ENCODE results near the gene LDLRAD4. TPM values are rescaled to one million over a fixed set of nuclear protein-coding genes. Genes with fewer than 3 reads are reported as not detected.

The LDLRAD4 gene
- total RNA-seq, 1 donor, result 0.54 TPM

DNA sequence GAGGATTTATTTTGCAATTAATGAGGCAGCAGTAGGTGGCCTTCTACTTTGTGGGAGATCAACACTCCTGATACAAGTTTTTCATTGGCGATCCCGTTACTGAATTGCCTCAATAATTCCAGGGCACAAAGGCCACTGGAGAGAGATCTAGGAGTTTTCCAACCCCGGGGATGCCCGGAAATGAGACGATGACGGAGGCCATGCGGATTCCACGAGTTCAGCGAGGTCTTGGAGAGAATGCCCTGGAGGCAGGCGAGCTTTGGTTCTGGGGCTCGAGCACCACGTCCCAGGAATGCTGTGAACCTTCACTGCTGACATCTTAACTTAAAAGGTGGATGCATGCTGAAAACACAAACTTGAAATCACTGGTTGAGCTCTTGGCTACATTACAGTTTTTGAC lies 74.2 kb downstream of the LDLRAD4 start:
- TF ChIP-seq CTCF (IDR thresholded peaks at IDR 0.05; ENCODE audit: insufficient read depth, low read length), result no peak

GRCh38 chr18:13294309-13294708 lies 75.7 kb downstream of the LDLRAD4 start:
- TF ChIP-seq CTCF (IDR thresholded peaks at IDR 0.05; ENCODE audit: insufficient read depth, low read length), result no peak
- no peak overlapping the region for H3K4me3 ChIP-seq (ENCODE audit: low read depth, low read length)
- DNase-seq (ENCODE audit: low read depth), result no peak

More for the DNA sequence above, 74.2 kb downstream of the LDLRAD4 start:
- no peak overlapping the region for H3K4me3 ChIP-seq (ENCODE audit: low read depth, low read length)
- DNase-seq (ENCODE audit: low read depth), result no peak

- TF ChIP-seq CTCF (IDR thresholded peaks at IDR 0.05; ENCODE audit: insufficient read depth, low read length), result no peak
- H3K4me3 ChIP-seq (ENCODE audit: low read depth, low read length), result no peak overlapping the region
- no peak for DNase-seq (ENCODE audit: low read depth)
Measured at GRCh38 chr18:13295894-13296293, 77.3 kb downstream of the LDLRAD4 start.

DNA sequence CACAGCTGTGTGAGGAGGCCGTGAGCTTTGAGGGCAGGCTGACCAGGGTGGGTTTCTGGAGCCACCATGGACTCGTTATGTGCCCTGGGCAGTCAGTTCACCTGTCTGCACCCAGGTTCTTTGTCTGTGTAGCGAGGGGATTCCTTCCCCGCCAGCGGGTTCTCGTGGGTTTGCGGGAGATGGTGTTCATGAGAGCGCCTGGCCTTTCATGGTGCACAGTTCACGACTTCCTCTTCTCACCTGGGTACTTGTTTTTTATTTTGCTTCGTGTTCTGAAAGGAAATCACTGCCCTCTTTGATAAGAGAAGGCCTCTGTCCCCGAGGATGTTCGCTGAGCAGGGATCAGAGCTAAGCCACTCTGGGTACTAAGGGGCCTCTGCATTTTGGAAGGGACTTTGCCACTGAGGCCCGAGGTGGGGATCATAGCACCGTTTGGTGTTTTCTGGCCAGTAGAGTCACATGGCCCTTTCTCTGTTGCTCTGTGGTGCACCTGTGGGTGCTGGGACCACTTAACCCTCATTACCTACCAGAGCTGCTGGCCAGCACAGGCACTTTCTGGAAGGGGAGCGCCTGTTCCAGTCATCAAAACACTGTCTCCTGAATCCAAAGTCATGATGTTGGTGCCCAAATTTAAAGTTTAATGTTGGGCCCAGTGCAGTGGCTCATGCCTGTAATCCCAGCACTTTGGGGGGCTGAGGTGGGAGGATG lies 78.5 kb downstream of the LDLRAD4 start:
- TF ChIP-seq CTCF (IDR thresholded peaks at IDR 0.05; ENCODE audit: insufficient read depth, low read length), result no peak
- H3K4me3 ChIP-seq (ENCODE audit: low read depth, low read length), result no peak overlapping the region
- DNase-seq (ENCODE audit: low read depth), result no peak

DNA sequence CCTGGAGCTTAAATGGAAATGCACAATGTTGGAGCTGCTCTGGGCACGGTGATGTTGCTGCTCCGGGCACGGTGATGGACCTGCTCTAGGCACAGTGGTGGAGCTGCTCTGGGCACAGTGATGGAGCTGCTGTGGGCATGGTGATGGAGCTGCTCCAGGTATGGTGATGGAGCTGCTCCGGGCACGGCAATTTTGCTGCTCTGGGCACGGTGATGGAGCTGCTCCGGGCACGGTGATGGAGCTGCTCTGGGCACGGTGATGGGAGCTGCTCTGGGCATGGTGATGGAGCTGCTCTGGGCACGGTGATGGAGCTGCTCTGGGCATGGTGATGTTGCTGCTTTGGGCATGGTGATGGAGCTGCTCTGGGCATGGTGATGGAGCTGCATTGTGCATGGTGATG lies 79.7 kb downstream of the LDLRAD4 start:
- TF ChIP-seq CTCF (IDR thresholded peaks at IDR 0.05; ENCODE audit: insufficient read depth, low read length), result no peak
- no peak for DNase-seq (ENCODE audit: low read depth)
- H3K4me3 ChIP-seq (ENCODE audit: low read depth, low read length), result no peak overlapping the region

DNA sequence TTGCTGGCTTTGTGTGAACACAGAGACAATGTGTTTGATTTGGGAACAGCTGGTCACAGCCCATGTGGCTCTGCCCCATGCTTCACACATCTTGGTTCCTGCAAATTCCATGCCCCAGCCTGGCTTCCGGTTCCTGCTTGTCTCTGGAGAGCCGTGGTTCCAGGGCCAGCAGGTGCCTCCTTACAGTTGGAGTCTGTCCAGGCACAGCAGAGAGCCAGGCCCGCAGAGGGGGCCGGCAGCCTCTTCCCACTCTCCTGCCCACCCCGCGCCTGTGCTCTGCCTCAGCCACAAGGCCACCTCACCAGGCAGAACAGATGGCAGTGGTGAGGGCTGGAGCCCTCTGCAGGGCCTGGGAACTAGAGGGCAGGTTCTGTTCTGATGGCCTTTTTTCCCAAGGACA lies 81.5 kb downstream of the LDLRAD4 start:
- H3K4me3 ChIP-seq (ENCODE audit: low read depth, low read length), result no peak overlapping the region
- TF ChIP-seq CTCF (IDR thresholded peaks at IDR 0.05; ENCODE audit: insufficient read depth, low read length), result no peak
- DNase-seq (ENCODE audit: low read depth), result no peak

DNA sequence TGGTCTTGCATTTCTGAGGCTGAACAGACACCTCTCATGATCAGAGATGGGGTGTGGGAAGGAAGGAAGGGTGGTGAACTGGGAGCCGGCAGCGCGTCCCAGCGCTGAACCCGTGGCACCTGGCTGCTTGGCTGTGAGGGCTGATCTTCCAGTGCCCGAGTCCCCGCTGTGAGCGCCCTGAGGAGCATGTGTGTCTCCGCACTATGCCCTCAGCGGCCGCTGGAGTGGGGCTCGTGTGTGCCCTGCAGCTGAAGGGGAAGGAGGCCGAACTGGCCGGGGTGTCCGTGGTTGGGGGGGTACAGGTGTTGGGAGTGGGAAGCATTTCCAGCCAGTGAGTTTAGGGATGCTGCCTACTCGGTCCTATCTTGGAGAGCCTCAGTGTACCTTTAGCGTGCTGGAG lies 82.2 kb downstream of the LDLRAD4 start:
- H3K4me3 ChIP-seq (ENCODE audit: low read depth, low read length), result no peak overlapping the region
- DNase-seq (ENCODE audit: low read depth), result no peak
- no peak for TF ChIP-seq CTCF (IDR thresholded peaks at IDR 0.05; ENCODE audit: insufficient read depth, low read length)
